Hematopoietic multipotent progenitor cell treated with erythropoietin and hydrocortisone succinate and interleukin-3 and kit ligand, for 6 days (in vitro differentiated cells): Measurements from ENCODE around the gene FGFR3.
A peak's percentile ranks its signal among the peaks of the same experiment; 100 is the strongest.
"Not testable (repeated sequence)": the region's sequence is repeated elsewhere in the genome, so short reads cannot be mapped to it uniquely, and the experiment has no call there.

Experiments used
- DNase-seq: peaks from one replicate; pipeline ENCODE4 v3.0.0-alpha.2; 2015

Gene FGFR3

GRCh38 chr4:1843852-1844251 lies 50.8 kb downstream of the FGFR3 start:
- no peak for DNase-seq

- not testable (repeated sequence) for DNase-seq
Measured at GRCh38 chr4:1844618-1845017, 51.5 kb downstream of the FGFR3 start.

GRCh38 chr4:1846580-1846979 lies 53.5 kb downstream of the FGFR3 start:
- DNase-seq = no peak

GRCh38 chr4:1850276-1850675 lies 57.2 kb downstream of the FGFR3 start:
- DNase-seq = no peak

GRCh38 chr4:1851160-1851559 lies 58.1 kb downstream of the FGFR3 start:
- no peak for DNase-seq

- DNase-seq = peak; percentile 70
Measured at GRCh38 chr4:1851575-1852410, 58.7 kb downstream of the FGFR3 start.

GRCh38 chr4:1852904-1853623 lies 60.0 kb downstream of the FGFR3 start:
- DNase-seq = no peak

GRCh38 chr4:1854752-1855151 lies 61.7 kb downstream of the FGFR3 start:
- no peak for DNase-seq

- peak; percentile 53 for DNase-seq
Measured at GRCh38 chr4:1855333-1856070, 62.4 kb downstream of the FGFR3 start.

GRCh38 chr4:1856071-1856942 lies 63.2 kb downstream of the FGFR3 start, which contains the start of gene LETM1:
Gene LETM1 (minus strand): TSS chr4:1856156. CDS start chr4:1855950, 206 bp downstream.
- DNase-seq = peak; percentile 97

- DNase-seq = peak; percentile 30
Measured at GRCh38 chr4:1856943-1857699, 64.0 kb downstream of the FGFR3 start.

GRCh38 chr4:1857931-1858330 lies 64.8 kb downstream of the FGFR3 start:
- no peak for DNase-seq
